Transverse colon (tissue), 3 donors: Measurements from ENCODE around the gene LAMP1.

ENCODE experiments used
- CTCF ChIP-seq, 5 experiments: fragments of 200-600 bp in 3 of 5; fragments of 450-650 bp in 2 of 5; sonication (generic) in 3 of 5; IDR thresholded peaks; 1 replicate in 2 of 5; 2 replicates in 3 of 5; pipeline ENCODE4 v1.5.1; 2016 to 2017; ENCODE audit warnings: antibody characterized with exemption in 5 of 5, inconsistent platforms in 3 of 5, mild to moderate bottlenecking in 2 of 5, moderate library complexity in 1 of 5
- EP300 ChIP-seq: sonication (generic); formaldehyde crosslinking; IDR thresholded peaks from one replicate; pipeline ENCODE4 v1.6.1; 2017; ENCODE audit warnings: antibody characterized with exemption, low read depth
- POLR2A ChIP-seq: fragments of 450-650 bp; IDR thresholded peaks from one replicate; pipeline ENCODE4 v1.6.1; 2016; ENCODE audit warnings: antibody characterized with exemption, mild to moderate bottlenecking, moderate library complexity

GRCh38 chr13:113319371-113319770 lies 22.3 kb downstream of the LAMP1 start:
- no peak for TF ChIP-seq EP300
- no peak for TF ChIP-seq CTCF (IDR thresholded peaks at IDR 0.05)
- no peak for TF ChIP-seq POLR2A
